C4-2B (cell line): ENCODE data around the gene SYT7.
A peak's percentile ranks its signal among the peaks of the same experiment; 100 is the strongest.

Source experiments
- H3K27ac ChIP-seq: fragments of 450-650 bp; 2 replicates; pipeline ENCODE4 v1.5.1; 2017
- ZFX ChIP-seq: fragments of 450-650 bp; IDR thresholded peaks from 2 replicates; pipeline ENCODE4 v1.6.1; 2017
- TF ChIP-seq, protein P1 (sequence below): fragments of 450-650 bp; conservative IDR thresholded peaks from 2 replicates; pipeline ENCODE4 v1.5.1; 2017; ENCODE audit warnings: mild to moderate bottlenecking

SYT7 gene

DNA sequence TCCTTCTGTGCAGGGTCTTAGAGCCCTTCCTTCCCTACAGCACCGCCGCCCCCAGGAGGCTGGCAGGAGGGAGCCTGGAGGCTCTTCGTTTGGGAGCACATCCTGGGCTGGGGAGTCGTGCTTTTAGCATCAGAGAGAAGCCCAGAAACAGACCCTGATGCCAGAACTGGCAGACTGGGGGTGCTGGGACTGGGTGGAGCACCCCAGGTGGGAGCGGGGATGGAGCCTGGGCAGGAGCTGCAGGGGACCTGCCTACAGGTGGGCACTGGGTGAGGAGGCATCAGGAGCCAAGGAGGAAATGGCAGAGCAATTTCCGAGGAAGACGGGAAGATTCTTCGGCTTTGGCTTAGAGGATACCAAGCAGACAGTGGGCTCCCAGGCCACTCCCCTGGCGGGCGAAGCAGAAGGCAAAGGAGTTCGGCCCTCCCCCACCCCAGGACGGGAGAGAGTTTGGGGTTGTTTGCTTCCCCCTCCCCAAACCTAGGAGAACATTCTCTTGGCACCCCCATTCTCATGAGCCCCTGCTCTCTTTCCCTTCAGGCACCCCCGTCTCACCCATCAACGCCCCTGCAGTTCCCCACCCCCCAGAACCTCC, 1.1 kb downstream of the SYT7 start:
- TF ChIP-seq, protein P1, sequence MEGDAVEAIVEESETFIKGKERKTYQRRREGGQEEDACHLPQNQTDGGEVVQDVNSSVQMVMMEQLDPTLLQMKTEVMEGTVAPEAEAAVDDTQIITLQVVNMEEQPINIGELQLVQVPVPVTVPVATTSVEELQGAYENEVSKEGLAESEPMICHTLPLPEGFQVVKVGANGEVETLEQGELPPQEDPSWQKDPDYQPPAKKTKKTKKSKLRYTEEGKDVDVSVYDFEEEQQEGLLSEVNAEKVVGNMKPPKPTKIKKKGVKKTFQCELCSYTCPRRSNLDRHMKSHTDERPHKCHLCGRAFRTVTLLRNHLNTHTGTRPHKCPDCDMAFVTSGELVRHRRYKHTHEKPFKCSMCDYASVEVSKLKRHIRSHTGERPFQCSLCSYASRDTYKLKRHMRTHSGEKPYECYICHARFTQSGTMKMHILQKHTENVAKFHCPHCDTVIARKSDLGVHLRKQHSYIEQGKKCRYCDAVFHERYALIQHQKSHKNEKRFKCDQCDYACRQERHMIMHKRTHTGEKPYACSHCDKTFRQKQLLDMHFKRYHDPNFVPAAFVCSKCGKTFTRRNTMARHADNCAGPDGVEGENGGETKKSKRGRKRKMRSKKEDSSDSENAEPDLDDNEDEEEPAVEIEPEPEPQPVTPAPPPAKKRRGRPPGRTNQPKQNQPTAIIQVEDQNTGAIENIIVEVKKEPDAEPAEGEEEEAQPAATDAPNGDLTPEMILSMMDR, result no peak
- TF ChIP-seq ZFX, result no peak
- H3K27ac ChIP-seq, result peak overlapping the region; percentile 67

DNA sequence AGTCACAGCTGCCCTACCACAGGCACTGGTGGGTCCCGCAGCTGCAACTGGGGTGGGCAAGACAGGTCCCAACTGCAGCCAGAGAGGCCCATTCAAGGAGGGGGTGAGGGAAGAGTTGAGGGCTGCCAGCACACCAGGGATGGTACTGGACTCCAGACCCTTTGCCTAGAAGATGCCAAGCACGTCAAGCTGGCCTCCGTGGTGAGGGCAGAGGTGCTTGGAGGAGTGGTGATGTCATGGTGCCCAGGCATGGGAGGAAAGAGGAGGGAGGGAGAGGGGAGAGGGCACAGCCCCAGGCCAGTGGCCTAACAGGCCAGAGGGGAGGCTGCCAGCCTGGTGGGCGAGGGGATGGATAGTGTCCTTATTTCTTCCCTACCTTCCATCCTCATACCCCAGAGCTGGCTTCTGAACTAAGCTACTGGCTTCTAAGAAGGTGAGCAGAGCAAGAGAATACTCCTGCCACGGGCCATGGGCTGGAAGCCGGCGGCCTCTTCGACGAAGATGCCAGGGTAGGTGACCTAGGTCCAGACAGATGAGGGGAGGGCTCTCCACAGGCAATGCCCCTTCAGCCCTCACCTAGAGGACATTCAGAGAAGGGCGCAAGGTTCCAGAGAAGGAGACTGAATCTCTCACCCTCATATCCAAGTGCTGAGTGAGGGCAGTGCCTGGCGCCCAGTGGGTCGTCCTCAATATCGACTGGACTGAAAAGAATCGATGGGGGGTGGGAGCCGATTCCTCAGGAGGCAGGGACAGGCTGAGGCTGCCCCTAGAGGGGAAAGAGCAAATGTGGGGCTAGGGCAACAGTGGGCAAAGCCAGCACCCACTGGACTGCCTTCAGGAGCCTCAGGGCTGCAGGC, 1.8 kb downstream of the SYT7 start:
- TF ChIP-seq, protein P1, result no peak
- TF ChIP-seq ZFX, result no peak
- no peak overlapping the region for H3K27ac ChIP-seq

DNA sequence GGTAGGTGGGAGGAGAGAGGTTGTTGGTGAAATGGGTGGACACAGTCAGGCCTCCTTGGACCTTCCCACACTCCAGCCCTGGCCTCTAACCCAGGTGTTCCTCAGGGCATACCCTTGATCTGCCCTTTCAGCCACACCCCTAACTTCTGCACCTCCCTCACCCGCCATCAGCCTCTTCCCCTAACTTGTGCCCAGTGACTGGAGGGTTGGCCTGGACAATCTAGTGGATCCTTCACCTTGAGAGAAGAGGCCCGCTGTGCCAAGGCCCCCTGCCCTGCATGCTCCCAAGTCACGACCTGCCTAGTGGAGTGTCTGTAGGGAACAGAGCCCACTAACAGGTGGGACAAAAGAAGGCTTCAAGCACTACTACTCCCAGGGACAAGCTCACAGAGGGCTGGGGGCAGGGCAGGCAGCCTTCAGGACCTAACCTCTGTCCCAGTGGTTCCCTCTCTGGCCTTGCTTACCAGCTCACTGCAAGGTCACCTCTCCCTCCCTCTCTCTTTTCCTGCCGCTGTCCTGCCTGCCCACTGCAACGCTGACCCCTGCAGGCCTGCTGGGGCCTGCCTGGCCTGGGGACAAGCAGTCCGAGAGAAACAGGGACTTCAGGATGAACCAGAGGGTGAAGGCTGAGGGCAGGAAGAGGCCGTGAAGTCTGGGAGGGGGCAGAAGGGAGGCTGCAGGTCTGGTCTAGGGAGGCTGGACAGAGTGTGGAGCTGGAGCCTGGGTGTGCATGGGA, 3.3 kb downstream of the SYT7 start:
- H3K27ac ChIP-seq, result no peak overlapping the region
- TF ChIP-seq ZFX, result no peak
- TF ChIP-seq, protein P1, result peak; percentile 63

DNA sequence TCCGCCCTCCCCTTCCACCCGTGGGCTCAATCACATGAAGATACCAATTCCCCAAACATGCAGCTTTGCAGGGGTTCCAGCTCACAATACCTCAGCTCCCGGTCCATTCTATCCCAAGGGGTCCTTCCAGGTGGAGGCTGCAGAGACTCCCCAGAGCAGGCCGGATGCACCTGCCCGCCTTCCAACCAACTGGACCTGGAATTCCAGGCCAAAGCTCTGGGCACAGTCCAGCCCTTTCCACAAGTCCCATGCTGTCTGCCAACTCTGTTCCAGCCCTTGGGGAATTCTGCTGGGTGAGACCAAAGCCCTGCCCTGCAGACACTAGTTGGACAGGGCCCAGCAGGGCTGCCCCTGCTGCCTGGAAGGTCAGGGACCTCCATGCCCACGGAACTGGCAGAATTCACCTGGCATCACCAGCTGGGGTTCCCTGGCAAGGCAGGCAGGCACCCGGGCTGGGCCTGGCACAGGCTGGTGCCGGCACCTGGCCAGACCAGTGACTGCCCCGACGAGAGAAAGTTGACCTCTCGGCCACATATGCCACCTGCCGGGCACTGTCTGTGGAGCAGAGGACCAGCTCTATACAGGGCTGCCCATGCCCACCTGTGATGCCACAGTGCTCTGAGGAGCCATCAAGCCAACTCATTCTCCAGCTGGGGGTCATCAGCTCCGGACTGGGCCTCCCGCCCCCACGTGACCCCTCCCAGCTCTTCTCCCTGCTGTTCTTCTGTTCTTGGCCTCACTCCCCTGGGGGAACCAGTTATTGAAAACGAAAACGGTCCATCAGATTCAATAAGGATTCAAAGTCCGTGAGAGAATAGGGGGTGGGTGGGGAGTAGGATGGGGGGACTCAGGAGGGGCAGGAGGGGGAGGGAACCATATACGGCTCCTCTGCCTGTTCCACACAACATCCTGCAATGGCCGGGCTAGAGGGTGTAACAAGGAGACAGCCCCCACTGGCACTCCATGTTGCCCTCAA, 4.7 kb downstream of the SYT7 start:
- no peak overlapping the region for H3K27ac ChIP-seq
- no peak for TF ChIP-seq ZFX
- TF ChIP-seq, protein P1, result peak; percentile 33

DNA sequence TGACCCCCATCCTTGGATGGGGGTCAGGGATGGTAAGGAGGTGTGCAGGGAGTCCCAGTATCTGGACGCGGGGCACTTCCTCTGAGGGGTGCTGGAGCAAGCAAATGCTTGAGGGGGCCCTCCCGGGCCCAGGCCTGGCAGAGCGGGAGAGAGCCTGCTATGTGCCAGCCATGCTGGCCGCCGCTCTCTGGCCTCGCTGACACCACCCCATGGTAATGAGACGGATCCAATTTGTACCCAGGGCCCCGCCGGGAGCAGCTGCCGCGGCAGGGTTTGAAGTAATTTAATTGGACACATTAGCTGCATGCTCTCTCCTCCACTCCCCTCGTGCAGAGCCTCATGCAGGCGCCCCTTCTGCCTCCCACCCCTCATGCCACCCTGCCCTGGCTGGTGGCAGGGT, 6.3 kb downstream of the SYT7 start:
- no peak for TF ChIP-seq ZFX
- TF ChIP-seq, protein P1, result no peak
- H3K27ac ChIP-seq, result no peak overlapping the region

DNA sequence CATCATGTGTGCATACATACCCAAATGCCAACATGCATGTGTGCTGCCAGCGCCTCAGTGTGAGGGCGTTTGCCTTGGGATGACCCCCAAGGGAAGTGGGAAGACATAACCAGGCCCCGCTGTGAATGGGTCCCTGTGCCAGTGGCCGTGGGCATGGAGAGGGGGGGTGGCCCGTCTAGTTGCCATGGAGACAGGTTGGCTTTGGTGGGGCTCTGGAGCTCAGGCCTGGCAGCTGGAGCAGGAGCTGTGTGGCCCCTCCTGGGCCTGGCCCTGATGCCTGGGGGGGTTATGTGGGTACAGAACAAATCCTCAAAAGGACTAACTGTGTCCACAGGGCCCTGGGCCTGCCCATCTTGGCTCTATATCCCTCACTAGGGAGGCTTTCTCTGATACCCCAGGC, 8.0 kb downstream of the SYT7 start:
- TF ChIP-seq ZFX, result no peak
- TF ChIP-seq, protein P1, result no peak
- no peak overlapping the region for H3K27ac ChIP-seq
